NT2/D1 (cell line): ENCODE data around the gene FRMD5.

Experiments used
- DNase-seq: peaks from one replicate; pipeline ENCODE4 v3.0.0-alpha.2; 2011; ENCODE audit warnings: low read depth, low spot score
- H3K27me3 ChIP-seq: 2 replicates; pipeline ENCODE4 v1.6.0; 2011; ENCODE audit warnings: mild to moderate bottlenecking; ENCODE audit not compliant: insufficient read length, insufficient read depth
- H3K36me3 ChIP-seq: 2 replicates; pipeline ENCODE4 v1.6.1; 2011; ENCODE audit warnings: mild to moderate bottlenecking, low read length, mixed read lengths; ENCODE audit not compliant: insufficient read depth, insufficient read length
- H3K4me1 ChIP-seq: 2 replicates; pipeline ENCODE4 v1.5.1; 2011; ENCODE audit not compliant: insufficient read depth, insufficient read length
- H3K4me3 ChIP-seq: 2 replicates; pipeline ENCODE4 v1.5.1; 2011; ENCODE audit warnings: low read depth; ENCODE audit not compliant: insufficient read length
- H3K9ac ChIP-seq: 2 replicates; pipeline ENCODE4 v1.6.0; 2011; ENCODE audit warnings: low read depth; ENCODE audit not compliant: insufficient read length
- H3K9me3 ChIP-seq: 2 replicates; pipeline ENCODE4 v1.5.1; 2011; ENCODE audit warnings: mild to moderate bottlenecking, low read length; ENCODE audit not compliant: insufficient read depth
- SUZ12 ChIP-seq: IDR thresholded peaks from 2 replicates; pipeline ENCODE4 v1.6.1; 2011; ENCODE audit not compliant: insufficient read length, insufficient read depth; ENCODE audit errors: extremely low read depth
- YY1 ChIP-seq: IDR thresholded peaks from 2 replicates; pipeline ENCODE4 v1.6.1; 2011; ENCODE audit not compliant: insufficient read length, insufficient read depth
- ZNF274 ChIP-seq: IDR thresholded peaks from 2 replicates; pipeline ENCODE4 v1.6.1; 2011; ENCODE audit warnings: mild to moderate bottlenecking, low read depth, low read length

The FRMD5 gene

DNA sequence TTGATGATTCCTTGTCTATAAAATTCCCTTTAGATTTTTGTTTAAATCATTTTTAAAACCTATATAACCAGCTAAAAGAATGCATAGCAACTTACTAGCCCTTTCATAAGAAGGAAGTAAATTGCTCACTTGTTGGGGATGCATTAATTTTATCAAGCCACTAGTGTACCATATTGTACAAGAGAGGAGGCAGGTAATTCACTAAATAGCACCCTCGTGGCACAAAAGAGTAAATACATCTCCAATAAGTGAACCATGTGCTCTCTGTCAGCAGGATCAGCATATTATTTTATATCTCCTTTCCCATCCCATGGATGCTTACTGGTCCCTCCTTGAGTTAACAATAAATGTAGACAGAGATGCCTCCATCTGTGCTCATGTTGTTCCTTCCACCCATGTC is 34.3 kb downstream of the FRMD5 start:
- Histone ChIP-seq H3K4me1 (no peaks in the 10 kb centered on the region), H3K36me3 (no peaks in the 10 kb centered on the region), H3K4me3 (no peak overlapping the region), H3K9ac (no peak overlapping the region), H3K27me3 (no peaks in the 10 kb centered on the region), H3K9me3 (no peaks in the 10 kb centered on the region)
- TF ChIP-seq YY1, result no peak
- TF ChIP-seq SUZ12, result no peak
- no peak for TF ChIP-seq ZNF274
- no peak for DNase-seq

DNA sequence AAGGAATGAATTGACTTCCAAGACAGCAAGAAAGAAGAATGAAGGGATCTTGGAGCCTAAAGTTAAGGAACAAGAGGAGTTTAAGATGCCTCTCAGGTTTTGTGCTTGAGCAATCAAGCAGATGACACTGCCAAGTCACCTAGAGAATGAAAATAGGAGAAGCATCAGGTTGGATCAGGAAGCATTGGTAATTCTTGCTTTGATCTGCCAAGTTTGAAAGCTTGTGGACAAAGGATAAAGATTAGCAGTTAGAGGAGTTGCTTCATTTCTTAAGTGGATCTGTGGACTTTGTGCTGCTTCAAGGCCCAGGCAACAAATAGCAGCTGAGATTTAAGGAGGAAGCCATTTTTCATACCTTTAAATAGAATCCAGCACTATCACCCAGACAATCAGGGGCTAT is 35.6 kb downstream of the FRMD5 start:
- Histone ChIP-seq H3K9me3 (no peaks in the 10 kb centered on the region), H3K4me3 (no peak overlapping the region), H3K27me3 (no peaks in the 10 kb centered on the region), H3K4me1 (no peaks in the 10 kb centered on the region), H3K36me3 (no peaks in the 10 kb centered on the region), H3K9ac (no peak overlapping the region)
- no peak for TF ChIP-seq ZNF274
- no peak for TF ChIP-seq SUZ12
- TF ChIP-seq YY1, result no peak
- no peak for DNase-seq

DNA sequence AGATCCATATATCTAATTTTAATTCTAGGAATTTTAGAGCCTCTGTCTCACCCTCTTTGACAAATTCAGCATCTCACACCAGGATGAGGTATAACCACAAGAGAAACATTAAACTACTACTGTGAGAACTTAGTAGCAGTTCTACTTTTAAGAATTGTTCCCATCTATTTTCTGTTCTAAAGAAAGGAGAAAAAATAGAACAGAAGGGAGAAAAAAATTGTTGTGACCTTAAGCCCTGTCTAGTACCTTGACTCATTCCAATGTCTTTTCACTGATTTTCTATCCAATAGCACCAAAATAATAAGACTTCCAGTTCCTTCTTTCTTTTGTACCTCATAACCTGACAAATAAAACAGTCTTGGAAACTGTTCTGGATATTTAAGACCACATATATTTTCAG is 37.0 kb downstream of the FRMD5 start:
- no peak overlapping the region for H3K9ac ChIP-seq
- no peaks in the 10 kb centered on the region for H3K9me3 ChIP-seq
- DNase-seq, result no peak
- TF ChIP-seq SUZ12 (no peak), ZNF274 (no peak), YY1 (no peak)
- no peaks in the 10 kb centered on the region for H3K27me3 ChIP-seq
- no peaks in the 10 kb centered on the region for H3K4me1 ChIP-seq
- no peak overlapping the region for H3K4me3 ChIP-seq
- no peaks in the 10 kb centered on the region for H3K36me3 ChIP-seq

DNA sequence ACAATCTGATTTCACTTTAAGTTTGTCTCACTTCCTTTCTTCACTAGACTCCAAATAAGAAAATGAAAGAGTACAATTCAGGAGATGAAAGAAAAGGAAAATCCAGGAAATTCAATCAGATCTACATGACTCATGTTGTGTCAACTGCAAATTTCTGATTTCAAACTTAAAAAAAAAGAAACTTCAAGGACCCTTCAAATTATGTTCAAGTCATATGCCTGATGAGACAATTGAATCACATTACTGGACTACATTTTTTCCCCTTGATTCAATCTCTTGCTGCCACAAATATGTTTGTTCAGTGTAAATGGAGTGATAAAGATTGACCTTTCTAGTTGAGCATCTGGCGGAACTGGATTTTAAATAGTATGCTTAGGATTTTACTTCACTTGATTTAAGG is 37.4 kb downstream of the FRMD5 start:
- TF ChIP-seq SUZ12, result no peak
- TF ChIP-seq ZNF274, result no peak
- TF ChIP-seq YY1, result no peak
- Histone ChIP-seq H3K9ac (no peak overlapping the region), H3K27me3 (no peaks in the 10 kb centered on the region), H3K9me3 (no peaks in the 10 kb centered on the region), H3K4me3 (no peak overlapping the region), H3K4me1 (no peaks in the 10 kb centered on the region), H3K36me3 (no peaks in the 10 kb centered on the region)
- no peak for DNase-seq

DNA sequence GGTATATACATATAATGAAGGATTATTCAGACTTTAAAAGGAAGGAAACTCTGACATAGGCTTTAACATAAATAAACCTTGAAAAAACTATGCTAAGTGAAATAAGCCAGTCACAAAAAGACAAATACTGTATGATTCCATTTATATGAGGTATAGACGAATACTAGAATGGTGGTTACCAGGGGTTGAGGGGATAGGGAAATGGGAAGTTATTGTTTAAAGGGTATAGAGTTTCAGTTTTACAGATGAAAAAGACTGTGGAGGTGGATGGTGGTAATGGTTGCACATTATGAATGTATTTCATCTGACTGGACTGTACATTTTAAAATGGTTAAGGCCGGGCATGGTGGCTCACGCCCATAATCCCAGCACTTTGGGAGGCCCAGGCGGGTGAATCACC is 41.7 kb downstream of the FRMD5 start:
- H3K27me3 ChIP-seq, result no peaks in the 10 kb centered on the region
- TF ChIP-seq ZNF274 (no peak), SUZ12 (no peak), YY1 (no peak)
- no peak for DNase-seq

DNA sequence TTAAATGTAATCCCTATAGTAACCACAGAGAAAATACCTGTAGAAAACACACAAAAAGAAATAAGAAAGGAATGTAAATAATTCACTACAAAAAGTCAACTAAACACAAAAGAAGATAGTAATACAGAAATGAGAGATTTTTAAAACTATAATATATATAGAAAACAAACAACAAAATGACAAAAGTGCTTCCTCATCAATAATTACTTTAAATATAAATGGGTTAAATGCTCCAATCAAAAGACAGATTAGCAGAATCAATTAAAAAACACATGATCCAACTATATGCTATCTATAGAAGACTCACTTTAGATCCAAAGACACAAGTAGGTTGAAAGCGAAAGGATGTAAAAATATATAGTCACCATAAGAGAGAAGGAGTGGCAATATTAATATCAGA is 45.8 kb downstream of the FRMD5 start:
- H3K9me3 ChIP-seq, result no peaks in the 10 kb centered on the region
- no peak overlapping the region for H3K4me3 ChIP-seq
- H3K36me3 ChIP-seq, result no peaks in the 10 kb centered on the region
- no peak for TF ChIP-seq YY1
- no peak for TF ChIP-seq SUZ12
- no peak overlapping the region for H3K9ac ChIP-seq
- no peak for DNase-seq
- no peaks in the 10 kb centered on the region for H3K4me1 ChIP-seq
- no peaks in the 10 kb centered on the region for H3K27me3 ChIP-seq

More for the DNA sequence above, 41.7 kb downstream of the FRMD5 start:
- Histone ChIP-seq H3K36me3 (no peaks in the 10 kb centered on the region), H3K9me3 (no peaks in the 10 kb centered on the region), H3K9ac (no peak overlapping the region), H3K4me1 (no peaks in the 10 kb centered on the region), H3K4me3 (no peak overlapping the region)

DNA sequence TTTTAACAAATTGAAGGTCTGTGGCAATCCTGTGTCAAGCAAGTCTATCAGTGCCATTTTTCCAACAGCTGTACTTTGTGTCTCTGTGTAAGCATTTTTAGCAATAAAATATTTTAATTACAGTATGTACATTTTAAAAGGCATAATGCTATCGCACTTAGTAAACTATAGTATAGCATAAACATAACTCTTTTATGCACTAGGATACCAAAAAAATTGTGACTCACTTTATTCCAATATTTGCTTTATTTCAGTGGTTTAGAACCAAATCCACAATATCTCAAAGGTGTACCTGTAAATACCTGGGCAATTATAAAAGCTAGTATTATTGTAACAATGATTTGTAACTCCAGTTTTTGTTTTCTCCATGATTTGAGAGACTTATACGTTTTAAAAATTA is 46.5 kb downstream of the FRMD5 start:
- Histone ChIP-seq H3K9ac (no peak overlapping the region), H3K4me1 (no peaks in the 10 kb centered on the region), H3K27me3 (no peaks in the 10 kb centered on the region), H3K4me3 (no peak overlapping the region), H3K36me3 (no peaks in the 10 kb centered on the region), H3K9me3 (no peaks in the 10 kb centered on the region)
- no peak for DNase-seq
- TF ChIP-seq ZNF274 (no peak), YY1 (no peak), SUZ12 (no peak)

DNA sequence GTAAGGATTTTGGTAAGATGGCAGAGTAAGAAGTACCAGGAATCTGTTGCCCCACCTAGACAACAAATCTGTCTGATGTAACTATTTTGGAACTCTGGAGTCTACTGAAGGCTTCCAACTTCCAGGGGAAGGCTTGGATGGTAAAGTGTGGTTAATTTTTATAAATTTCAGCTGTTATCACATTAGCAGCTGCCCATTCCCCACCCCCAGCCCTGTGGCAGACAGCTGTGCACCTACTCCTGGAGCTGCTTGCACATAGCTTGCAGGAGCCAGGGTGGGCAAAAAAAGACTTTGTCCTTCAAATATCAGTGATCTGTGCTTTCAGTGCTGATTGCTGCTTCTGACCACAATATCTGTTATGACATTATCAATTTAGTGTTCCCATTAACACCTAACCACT is 47.4 kb downstream of the FRMD5 start:
- Histone ChIP-seq H3K4me1 (no peaks in the 10 kb centered on the region), H3K27me3 (no peaks in the 10 kb centered on the region), H3K4me3 (no peak overlapping the region), H3K9me3 (no peaks in the 10 kb centered on the region), H3K36me3 (no peaks in the 10 kb centered on the region), H3K9ac (no peak overlapping the region)
- TF ChIP-seq YY1 (no peak), SUZ12 (no peak), ZNF274 (no peak)
- no peak for DNase-seq
